Urothelium cell line (cell line): ENCODE results near the gene KCNS1.
"Not testable (repeated sequence)": the region's sequence is repeated elsewhere in the genome, so short reads cannot be mapped to it uniquely, and the experiment has no call there.

ENCODE experiments used
- DNase-seq: peaks from one replicate; pipeline ENCODE4 v3.0.0; 2011; ENCODE audit warnings: low spot score, mixed read lengths
- FAIRE-seq: peaks from 2 replicates; lab custom pipeline; 2011; peaks lifted over from hg19 to GRCh38; lab: Jason Lieb, UNC

Gene KCNS1

GRCh38 chr20:45082468-45082867, 18.5 kb downstream of the KCNS1 start:
- DNase-seq = no peak
- no peak for FAIRE-seq

- FAIRE-seq = peak; percentile 5
These were observed 19.9 kb downstream of the KCNS1 start for GRCh38 chr20:45080867-45081624.

GRCh38 chr20:45077559-45077958, 23.4 kb downstream of the KCNS1 start:
- FAIRE-seq = no peak
- DNase-seq = no peak

More at GRCh38 chr20:45080867-45081624, 19.9 kb downstream of the KCNS1 start:
- peak; percentile 36 for DNase-seq

DNA sequence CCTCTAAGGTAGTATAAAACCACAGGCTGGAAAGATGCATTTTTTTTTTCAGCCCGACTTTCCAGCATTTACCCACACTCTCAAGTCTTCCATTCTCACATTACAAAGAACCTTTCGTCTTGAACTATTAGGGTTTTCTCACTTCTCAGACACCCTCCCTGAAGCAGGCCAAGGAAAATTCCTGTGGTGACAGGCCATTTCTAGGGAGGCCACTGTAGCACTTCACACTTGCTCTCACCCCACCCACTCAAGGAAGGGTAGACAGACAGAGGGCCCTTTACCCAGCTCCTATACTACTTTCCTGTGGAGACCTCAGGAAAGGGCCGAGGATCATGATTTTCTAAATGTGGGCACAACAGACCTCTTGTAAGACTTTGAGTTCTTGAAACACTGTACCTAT, 27.7 kb downstream of the KCNS1 start:
- no peak for DNase-seq

DNA sequence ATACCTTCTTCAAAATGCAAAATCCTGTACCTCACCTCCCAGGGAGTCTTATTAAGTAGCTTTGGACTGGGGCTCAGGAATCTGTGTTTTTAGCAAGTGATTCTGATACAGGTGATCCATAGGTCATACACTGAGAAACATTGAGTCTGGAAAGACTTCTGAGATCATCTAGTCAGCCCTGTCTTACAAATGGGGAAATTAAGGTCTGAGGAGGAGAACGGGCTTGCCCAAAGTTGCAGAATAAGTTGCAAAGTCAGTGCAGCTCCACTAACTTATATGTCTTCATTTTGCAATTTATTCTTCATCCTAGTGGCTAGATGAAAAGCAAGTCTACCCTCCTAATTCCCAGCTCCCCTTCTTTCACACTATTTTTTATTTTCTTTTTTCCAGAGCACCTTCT, 28.9 kb downstream of the KCNS1 start:
- DNase-seq (no peak), FAIRE-seq (no peak)

More for the DNA sequence above, 27.7 kb downstream of the KCNS1 start:
- FAIRE-seq = no peak

- peak; percentile 35 for FAIRE-seq
- DNase-seq = peak; percentile 32
These were observed 29.8 kb downstream of the KCNS1 start for GRCh38 chr20:45070932-45071632.

DNA sequence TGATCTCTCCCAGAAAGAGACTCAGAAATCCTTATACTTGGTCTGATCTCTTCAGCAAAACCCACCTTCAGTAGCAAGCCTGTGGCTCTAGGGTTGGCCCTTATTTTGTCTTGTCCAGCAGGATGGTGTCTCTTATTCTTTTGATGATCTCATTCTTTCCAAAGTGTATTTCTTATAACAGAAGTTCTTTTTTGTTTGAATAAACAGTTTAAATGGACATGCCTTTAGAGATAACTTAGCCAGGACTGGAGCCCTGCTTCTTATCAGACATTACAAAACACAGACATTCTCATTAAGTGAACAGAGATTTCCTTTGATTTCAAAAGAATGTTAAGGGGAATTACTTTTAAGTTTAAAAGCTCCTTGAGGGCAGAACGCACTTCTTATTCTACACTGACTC, 31.7 kb downstream of the KCNS1 start:
- FAIRE-seq (no peak), DNase-seq (no peak)

DNA sequence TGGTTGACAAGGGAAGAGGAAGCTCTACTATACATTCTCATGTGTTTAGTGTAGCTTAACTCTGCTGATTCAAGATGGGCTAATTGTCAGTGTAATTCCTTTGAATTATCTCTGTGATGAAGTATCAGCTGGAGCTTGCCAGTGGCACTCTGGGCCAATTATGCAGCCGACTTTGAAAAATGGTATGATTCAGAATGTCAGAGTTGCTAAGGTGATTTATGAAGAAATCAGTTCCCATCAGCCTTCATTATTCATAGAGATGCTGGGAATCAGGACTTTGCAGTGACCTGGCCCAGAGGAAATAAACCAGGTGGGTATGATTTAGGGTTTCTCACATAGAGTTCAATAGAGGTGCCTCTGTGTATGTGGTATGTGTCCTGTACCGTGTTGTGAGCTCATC, 33.4 kb downstream of the KCNS1 start:
- no peak for DNase-seq
- FAIRE-seq = no peak

GRCh38 chr20:45067087-45067486, 33.8 kb downstream of the KCNS1 start:
- DNase-seq (no peak), FAIRE-seq (no peak)

DNA sequence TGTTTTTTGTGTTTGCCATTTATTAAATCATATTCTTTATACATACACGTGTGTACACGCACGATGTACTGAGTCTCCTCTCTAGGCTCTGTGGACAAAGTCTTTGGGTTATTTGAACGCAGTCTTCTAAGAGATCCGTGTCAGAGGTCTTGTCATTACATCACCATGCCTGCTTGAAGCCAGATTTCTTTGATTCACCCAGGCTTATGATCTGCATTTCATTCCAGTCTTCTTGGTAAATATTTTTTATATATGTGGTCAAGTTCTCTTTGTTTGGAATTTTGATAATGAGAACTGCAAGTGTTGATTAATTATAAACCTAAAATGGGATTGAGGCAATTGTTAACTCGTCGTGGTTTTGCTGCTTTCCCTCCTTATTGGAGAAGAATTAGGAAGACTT, 34.6 kb downstream of the KCNS1 start:
- no peak for FAIRE-seq
- no peak for DNase-seq

GRCh38 chr20:45064812-45065211, 36.1 kb downstream of the KCNS1 start:
- FAIRE-seq = no peak
- no peak for DNase-seq

DNA sequence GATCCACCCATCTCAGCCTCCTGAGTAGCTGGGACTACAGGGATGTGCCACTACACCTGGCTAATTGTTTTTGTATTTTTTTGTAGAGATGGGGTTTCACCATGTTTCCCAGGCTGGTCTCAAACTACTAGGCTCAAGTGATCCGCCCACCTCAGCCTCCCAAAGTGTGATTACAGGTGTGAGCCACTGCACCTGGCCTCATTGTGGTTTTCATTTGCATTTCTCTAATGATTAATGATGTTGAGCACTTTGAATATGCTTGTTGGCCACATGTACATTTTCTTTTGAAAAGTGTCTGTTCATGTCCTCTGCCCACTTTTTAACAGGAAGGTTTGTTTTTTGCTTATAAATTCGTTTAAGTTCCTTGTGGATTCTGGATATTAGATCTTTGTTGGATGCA, 37.8 kb downstream of the KCNS1 start:
- FAIRE-seq, DNase-seq: not testable (repeated sequence)

- DNase-seq (peak; percentile 87), FAIRE-seq (peak; percentile 87)
These were observed 39.7 kb downstream of the KCNS1 start for GRCh38 chr20:45061244-45061643.

DNA sequence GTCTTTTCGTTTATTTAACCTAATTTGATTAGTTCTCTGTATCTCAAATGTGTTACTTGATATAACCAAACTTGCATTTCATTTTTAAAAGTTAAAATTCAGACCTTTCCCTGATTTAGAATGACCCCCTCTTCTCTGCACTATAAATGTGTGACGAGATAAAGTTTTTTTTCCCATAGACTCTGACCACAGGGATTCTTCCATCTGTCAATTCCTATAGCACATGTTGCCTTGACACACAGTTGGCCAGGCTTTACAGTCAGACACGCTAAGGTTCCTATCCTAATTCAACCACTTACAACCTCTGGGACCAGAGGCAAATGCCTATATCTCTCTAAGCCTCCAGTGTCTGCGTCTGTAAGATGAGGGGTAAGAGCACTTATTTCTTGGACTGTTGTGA, 40.6 kb downstream of the KCNS1 start:
- no peak for FAIRE-seq
- DNase-seq = no peak

DNA sequence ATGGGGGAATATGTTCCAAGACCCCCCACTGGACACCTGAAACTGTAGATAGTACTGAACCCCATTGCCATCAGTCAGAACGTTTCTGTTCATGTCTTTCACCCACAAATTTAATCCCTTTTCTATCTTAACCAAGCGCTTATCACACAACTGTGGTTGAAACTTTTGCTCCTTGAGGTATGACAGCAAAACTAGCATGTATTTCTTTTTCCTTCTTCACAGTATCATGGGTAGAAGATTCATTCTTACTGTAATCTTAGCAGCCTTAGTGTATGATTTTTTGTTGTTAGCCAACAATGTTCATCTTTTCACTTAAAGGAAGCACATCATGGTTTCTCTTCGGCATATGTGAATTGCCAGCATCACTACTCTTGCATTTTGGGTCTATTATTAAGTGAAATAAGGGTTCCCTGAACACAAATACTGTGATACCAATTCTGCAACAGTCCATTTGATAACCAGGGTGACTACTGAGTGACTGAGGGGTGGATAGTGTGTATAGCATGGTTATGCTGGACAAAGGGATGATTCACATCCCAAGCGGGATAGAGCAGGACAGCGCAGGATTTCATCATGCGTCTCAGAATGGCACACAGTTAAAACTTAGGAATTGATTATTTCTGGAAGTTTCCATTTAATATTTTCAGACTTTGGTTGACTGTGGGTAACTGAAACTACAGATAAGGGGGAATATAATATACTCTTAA, 41.8 kb downstream of the KCNS1 start:
- no peak for FAIRE-seq
- DNase-seq = no peak

- DNase-seq (no peak), FAIRE-seq (no peak)
These were observed 42.6 kb downstream of the KCNS1 start for GRCh38 chr20:45058168-45058850.

GRCh38 chr20:45056473-45057173, 44.3 kb downstream of the KCNS1 start:
- DNase-seq = no peak
- FAIRE-seq = no peak

DNA sequence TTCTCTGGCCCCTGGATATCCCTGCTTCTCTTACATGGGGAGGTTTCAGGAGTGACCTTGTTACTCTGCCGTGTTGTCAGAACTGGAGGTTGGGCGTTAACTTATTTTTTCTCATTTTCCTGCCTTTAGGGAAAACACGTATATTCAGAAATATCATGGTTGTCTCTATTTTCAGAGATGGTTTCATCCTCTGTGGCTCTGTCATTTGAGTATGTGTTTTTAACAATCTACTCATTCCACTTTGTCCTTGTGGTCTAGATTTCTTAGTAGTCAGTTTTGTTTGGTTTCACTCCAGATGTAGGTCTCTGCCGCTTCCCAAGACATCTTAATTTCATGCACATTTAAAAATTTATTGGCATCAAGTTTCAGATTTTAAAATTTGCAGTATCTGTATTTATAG, 45.9 kb downstream of the KCNS1 start:
- no peak for DNase-seq
- FAIRE-seq = no peak

GRCh38 chr20:45053430-45054351, 47.2 kb downstream of the KCNS1 start:
- FAIRE-seq (no peak), DNase-seq (no peak)
